Effector CD4-positive, alpha-beta T cell (primary cell): ENCODE measurements around the gene STOM.
A peak's percentile ranks its signal among the peaks of the same experiment; 100 is the strongest.

ENCODE experiments used
- DNase-seq: peaks from one replicate; pipeline ENCODE4 v3.0.0-alpha.2; 2020

The STOM gene

GRCh38 chr9:121368745-121369144, 1.3 kb downstream of the STOM start:
- no peak for DNase-seq

DNA sequence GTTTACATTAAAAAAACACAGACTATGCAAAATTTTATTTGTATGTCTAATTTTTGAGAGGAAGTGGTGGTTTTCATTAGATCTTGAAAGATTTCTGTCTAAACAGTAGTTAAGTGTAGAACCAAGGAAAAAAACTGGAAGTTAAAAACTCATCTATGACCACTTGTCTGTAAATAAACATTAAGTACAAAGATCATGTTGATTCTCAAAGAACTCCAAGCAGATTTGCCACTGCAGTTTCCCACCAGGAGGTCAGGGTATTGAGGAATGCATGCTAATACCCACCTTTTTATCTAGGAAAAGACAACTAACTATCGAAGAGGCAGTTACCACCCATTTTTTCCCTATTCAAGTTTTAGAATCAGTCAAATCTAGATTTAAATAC, 1.9 kb downstream of the STOM start:
- DNase-seq: no peak

DNA sequence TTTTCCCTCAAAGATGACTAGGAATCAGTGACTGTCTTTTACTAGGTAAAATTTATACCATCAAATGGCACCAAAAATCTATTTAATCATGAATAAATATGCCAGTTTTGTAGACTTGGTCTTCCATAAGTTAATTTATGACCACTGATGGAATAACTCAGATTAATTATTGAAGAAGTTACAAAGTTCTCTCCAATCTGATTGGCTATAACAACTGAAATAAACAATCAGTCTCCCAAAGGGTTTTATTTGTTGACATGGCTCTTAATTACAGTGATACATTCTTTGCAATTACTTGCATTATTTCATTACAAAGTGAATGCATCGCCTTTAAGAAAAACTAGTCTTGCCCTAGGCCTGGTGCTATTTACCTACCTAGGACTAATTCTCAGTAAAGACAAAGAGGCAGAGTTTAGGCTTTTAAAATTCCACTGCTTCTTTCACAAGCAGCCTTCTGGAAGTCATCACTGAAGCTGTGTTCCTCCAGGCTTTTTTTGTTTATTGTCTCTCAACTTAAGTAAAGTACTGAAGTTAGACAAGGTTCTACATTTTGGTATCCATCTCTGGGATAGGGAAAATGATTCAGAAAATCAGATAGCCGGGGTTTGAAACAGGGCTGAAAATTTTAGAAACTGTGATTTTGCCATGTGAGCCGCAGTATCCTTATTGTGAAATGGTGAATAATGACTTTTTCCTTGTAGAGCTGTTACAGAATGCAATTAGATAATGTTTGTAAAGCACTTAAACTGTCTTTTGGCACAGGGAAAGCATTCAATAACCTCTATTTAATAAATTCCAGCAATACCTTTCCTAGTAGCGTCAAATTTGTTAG, 2.5 kb downstream of the STOM start:
- DNase-seq: no peak

DNA sequence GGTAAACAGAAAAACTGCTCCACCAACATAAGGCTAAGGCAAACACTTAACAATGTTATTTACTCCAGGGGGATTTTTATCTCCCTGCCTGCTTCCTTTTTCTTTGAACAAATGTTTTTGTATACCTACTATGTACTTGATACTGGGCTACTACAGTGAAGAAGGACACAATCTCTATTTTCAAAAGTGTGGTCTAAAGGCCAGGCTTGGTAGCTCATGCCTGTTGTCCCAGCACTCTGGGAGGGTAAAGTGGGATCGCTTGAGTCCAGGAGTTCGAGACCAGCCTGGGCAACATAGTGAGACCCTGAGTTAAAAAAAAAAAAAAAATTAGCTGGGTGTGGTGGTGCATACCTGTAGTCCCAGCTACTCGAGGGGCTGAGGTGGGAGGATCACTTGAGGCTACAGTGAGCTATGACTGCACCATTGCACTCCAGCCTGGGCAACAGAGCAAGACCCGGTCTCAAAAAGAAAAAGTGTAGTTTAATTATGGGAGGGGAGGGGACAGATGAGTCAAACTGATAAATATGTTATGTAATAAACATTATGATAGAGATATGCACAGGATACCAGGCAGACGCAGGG, 3.3 kb downstream of the STOM start:
- DNase-seq: no peak

DNA sequence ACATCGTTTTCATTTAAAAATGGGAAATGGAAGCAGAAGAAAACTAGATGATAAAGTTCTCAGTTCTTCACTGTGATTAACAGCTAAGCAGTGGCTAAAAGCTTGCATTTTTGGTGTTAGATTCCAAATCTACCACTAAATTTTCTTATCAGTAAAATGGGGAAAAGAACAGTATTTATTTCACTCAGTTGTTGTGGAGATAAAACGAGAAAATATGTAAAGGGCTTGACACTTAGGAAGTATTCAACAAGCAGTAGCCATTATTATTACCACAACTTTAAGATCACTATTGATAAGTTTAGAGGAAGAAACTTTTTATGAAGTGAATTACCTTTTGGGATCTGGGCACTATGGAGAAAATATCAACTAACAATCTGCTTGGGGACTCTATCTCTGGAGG, 4.5 kb downstream of the STOM start:
- DNase-seq: no peak

DNA sequence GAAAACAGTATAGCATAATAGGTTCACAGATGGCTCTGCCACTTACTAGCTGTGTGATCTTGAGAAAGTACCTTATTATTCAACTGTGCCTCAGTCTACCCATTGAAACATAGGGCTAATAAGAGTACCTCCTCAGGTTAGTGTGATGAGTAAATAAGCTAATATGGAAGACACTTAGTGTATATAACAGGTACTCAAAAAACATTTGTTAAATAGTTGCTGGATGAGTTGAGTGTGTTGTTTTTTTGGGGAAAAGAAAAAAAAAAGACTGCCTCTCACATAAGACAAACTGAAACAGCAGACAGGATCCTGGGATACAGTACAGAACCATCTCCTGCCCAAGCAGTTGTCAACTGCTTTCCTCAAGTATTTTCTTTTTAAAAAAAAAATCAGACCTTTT, 5.2 kb downstream of the STOM start:
- no peak for DNase-seq

GRCh38 chr9:121364077-121364476, 6.0 kb downstream of the STOM start:
- no peak for DNase-seq

- DNase-seq: no peak
Measured at GRCh38 chr9:121363622-121363961, 6.5 kb downstream of the STOM start.

- DNase-seq: no peak
Measured at GRCh38 chr9:121362813-121363621, 7.0 kb downstream of the STOM start.

GRCh38 chr9:121360601-121361374, 9.3 kb downstream of the STOM start:
- DNase-seq: no peak

- DNase-seq: no peak
Measured at GRCh38 chr9:121359351-121360294, 10.4 kb downstream of the STOM start.

- DNase-seq: no peak
Measured at GRCh38 chr9:121358751-121359150, 11.3 kb downstream of the STOM start.

- no peak for DNase-seq
Measured at GRCh38 chr9:121357011-121357410, 13.0 kb downstream of the STOM start.

DNA sequence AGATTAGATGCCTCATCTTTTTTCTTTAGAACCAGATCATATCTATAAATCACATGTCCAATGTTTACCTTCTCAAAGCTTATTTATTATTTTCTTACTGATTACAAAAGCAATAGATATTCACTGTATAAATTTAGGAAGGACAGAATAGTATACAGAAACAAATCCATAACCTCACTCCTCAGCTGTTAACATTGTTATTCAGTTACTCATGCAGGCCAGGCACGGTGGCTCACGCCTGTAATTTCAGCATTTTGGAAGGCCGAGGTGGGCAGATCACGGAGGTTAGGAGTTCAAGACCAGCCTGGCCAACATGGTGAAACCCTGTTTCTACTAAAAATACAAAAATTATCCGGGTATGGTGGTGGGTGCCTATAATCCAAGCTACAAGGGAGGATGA, 15.3 kb downstream of the STOM start:
- DNase-seq: no peak

- DNase-seq: no peak
Measured at GRCh38 chr9:121354141-121354540, 15.9 kb downstream of the STOM start.

- DNase-seq: peak; percentile 35
Measured at GRCh38 chr9:121353241-121354061, 16.6 kb downstream of the STOM start.

DNA sequence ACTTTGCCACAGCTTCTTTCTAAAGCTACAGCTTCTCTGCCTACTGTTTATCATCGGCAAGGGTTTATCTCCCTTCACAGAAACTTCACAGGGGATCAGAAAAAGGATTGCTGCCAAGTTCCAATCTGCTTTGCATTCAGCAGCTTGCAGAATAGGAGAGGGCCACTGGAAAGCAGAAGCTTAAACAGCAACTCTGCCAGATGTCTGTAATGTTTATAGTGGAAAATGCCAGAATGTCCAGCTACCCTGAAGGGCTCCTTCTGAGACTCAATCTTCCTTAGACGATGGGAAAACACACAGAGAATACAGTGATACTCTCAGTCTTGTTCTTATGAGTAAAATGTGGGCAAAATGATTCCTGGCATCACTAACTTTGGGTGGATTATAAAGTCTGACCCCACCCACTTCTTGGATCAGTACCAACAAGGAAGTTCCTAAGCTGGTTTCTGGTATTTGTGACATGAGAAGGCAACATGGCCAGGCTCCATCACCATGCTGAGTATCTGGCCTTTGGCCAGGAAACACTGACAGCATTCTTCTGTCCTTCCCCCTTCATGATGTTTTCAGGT, 19.0 kb downstream of the STOM start:
- DNase-seq: no peak

GRCh38 chr9:121350036-121350435, 20.0 kb downstream of the STOM start:
- DNase-seq: no peak

DNA sequence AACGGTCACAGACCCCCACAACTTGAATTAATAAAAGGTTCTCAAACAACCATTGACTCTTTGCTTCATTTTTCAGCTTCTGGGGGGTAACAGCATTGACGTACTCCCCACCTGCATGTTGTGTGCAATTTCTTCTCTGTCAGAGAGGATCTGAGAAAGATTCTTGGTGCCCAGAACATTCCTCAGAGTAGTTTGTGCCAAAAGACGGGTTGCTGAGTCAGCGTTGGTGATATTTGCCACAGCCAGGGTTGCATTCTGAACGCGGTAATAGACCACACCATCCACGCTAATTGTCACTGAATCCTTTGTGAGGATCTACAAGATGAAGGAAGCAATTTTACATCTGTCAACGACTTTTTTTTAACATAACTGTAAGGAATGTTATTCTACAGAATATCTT, 21.0 kb downstream of the STOM start:
- no peak for DNase-seq

- no peak for DNase-seq
Measured at GRCh38 chr9:121348221-121348620, 21.8 kb downstream of the STOM start.

GRCh38 chr9:121345070-121345469, 25.0 kb downstream of the STOM start:
- DNase-seq: no peak
